ENCODE data around the gene NIM1K.
"Not testable (repeated sequence)": the region's sequence is repeated elsewhere in the genome, so short reads cannot be mapped to it uniquely, and the experiment has no call there.

The NIM1K gene

GRCh38 chr5:43256261-43256966 lies 64.4 kb downstream of the NIM1K start:
- no peak for DNase-seq (ENCODE audit: extremely low spot score)
- CTCF ChIA-PET: no interaction called here
- no peak for TF ChIP-seq CTCF (IDR thresholded peaks at IDR 0.05; ENCODE audit: control extremely low read depth, extremely low read depth, low read depth, missing control alignments)
- POLR2A ChIA-PET: no interaction called here

- POLR2A ChIA-PET: no interaction called here
- CTCF ChIA-PET: no interaction called here
- no peak for TF ChIP-seq CTCF (IDR thresholded peaks at IDR 0.05; ENCODE audit: control extremely low read depth, extremely low read depth, low read depth, missing control alignments)
These were observed 66.1 kb downstream of the NIM1K start for GRCh38 chr5:43258116-43258515.

GRCh38 chr5:43262269-43262668 lies 70.2 kb downstream of the NIM1K start:
- DNase-seq (ENCODE audit: extremely low spot score); POLR2A ChIA-PET: not testable (repeated sequence)
- CTCF ChIA-PET: interaction anchor here (1.0 to 1.5 kb wide), 2 partner anchors 9 to 17 kb away, joined by 3 read pairs; no protein-coding TSS in a partner anchor

More at GRCh38 chr5:43258116-43258515, 66.1 kb downstream of the NIM1K start:
- no peak for DNase-seq (ENCODE audit: extremely low spot score)

GRCh38 chr5:43268188-43268820 lies 76.3 kb downstream of the NIM1K start:
- ChIA-PET POLR2A (interaction anchor here (0.6 kb wide), 1 partner anchor 32 kb away, joined by 7 read pairs; no protein-coding TSS in a partner anchor), CTCF (no interaction called here)
- DNase-seq (ENCODE audit: extremely low spot score): no peak
- TF ChIP-seq CTCF (IDR thresholded peaks at IDR 0.05; ENCODE audit: control extremely low read depth, extremely low read depth, low read depth, missing control alignments): no peak

GRCh38 chr5:43270645-43271044 lies 78.6 kb downstream of the NIM1K start:
- no peak for DNase-seq (ENCODE audit: extremely low spot score)
- ChIA-PET POLR2A (no interaction called here), CTCF (no interaction called here)
- TF ChIP-seq CTCF (IDR thresholded peaks at IDR 0.05; ENCODE audit: control extremely low read depth, extremely low read depth, low read depth, missing control alignments): no peak

- DNase-seq (ENCODE audit: extremely low spot score): no peak
- ChIA-PET CTCF (no interaction called here), POLR2A (no interaction called here)
- no peak for TF ChIP-seq CTCF (IDR thresholded peaks at IDR 0.05; ENCODE audit: control extremely low read depth, extremely low read depth, low read depth, missing control alignments)
These were observed 81.5 kb downstream of the NIM1K start for GRCh38 chr5:43273552-43273951.

GRCh38 chr5:43274435-43275114 lies 82.5 kb downstream of the NIM1K start:
- TF ChIP-seq CTCF (IDR thresholded peaks at IDR 0.05; ENCODE audit: control extremely low read depth, extremely low read depth, low read depth, missing control alignments): no peak
- ChIA-PET POLR2A (no interaction called here), CTCF (no interaction called here)
- no peak for DNase-seq (ENCODE audit: extremely low spot score)
